ENCODE data around the gene CORO1C.
"Not testable (repeated sequence)": the region's sequence is repeated elsewhere in the genome, so short reads cannot be mapped to it uniquely, and the experiment has no call there.

CORO1C gene

DNA sequence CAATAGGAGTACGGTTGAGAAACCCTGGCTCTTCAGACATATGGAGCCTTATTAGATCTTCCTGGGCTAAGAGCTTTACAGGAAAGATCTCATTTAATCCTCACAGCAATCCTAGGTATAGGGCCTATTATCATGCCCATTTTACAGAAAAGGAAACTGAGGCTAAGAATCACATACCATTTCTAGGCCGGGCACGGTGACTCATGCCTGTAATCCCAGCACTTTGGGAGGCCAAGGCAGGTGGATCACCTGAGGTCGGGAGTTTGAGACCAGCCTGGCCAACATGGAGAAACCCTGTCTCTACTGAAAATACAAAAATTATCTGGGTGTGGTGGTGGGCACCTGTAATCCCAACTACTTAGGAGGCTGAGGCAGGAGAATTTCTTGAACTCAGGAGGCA, 19.7 kb upstream of the CORO1C start:
- not testable (repeated sequence) for H3K36me3 ChIP-seq (ENCODE audit: control insufficient read depth, insufficient read depth, low read length); H3K4me1 ChIP-seq (ENCODE audit: control insufficient read depth, insufficient read depth, low read length); H3K9me3 ChIP-seq (ENCODE audit: control insufficient read depth, low read length); H3K27me3 ChIP-seq (ENCODE audit: control insufficient read depth, insufficient read depth, low read length); H3K9ac ChIP-seq (ENCODE audit: low read length); H3K4me3 ChIP-seq (ENCODE audit: low read length)

DNA sequence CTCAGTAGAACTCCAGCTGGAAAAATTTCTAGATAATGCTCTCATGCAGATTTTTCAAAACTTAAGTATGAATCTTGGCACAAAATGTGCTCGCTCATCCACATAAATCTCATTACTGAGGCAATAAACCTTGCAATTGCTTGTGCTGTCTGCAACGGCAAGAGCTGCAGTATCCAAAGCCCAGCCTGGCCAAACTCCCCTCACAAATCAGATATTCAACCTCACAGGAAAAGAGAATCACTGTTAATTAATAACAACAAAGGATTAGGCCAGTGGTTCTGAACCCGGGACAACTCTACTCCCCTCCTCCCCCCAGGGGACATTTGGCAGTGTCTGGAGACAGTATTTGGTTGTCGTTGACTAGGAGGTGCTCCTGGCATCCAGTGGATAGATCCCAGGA, 19.2 kb upstream of the CORO1C start:
- Histone ChIP-seq H3K9me3 (ENCODE audit: control insufficient read depth, low read length) (no peaks in the 10 kb centered on the region), H3K27me3 (ENCODE audit: control insufficient read depth, insufficient read depth, low read length) (no peaks in the 10 kb centered on the region), H3K4me3 (ENCODE audit: low read length) (no peak overlapping the region), H3K36me3 (ENCODE audit: control insufficient read depth, insufficient read depth, low read length) (no peaks in the 10 kb centered on the region), H3K9ac (ENCODE audit: low read length) (no peak overlapping the region), H3K4me1 (ENCODE audit: control insufficient read depth, insufficient read depth, low read length) (no peaks in the 10 kb centered on the region)

DNA sequence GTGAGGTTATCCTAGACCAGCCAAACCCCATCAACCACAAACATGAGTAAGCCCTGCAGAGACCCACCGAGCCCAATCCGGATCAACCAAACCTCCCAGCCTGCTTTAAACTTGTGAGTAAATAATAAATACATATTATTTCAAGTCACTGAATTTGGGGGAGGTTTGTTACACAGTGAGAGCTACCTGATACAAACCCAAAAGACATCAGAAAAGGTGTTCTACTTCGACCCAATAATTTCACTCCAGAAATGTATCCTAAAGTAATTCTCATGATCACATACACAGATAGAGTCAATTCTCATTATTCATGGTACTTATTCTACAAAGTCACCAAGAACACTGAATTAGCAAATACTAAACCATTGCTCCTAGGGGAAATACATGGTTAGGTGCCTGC, 16.2 kb upstream of the CORO1C start:
- Histone ChIP-seq H3K36me3 (ENCODE audit: control insufficient read depth, insufficient read depth, low read length) (no peaks in the 10 kb centered on the region), H3K4me1 (ENCODE audit: control insufficient read depth, insufficient read depth, low read length) (peaks cover 4% of the 10 kb centered on the region), H3K9ac (ENCODE audit: low read length) (no peak overlapping the region), H3K27me3 (ENCODE audit: control insufficient read depth, insufficient read depth, low read length) (no peaks in the 10 kb centered on the region), H3K4me3 (ENCODE audit: low read length) (no peak overlapping the region), H3K9me3 (ENCODE audit: control insufficient read depth, low read length) (no peaks in the 10 kb centered on the region)

DNA sequence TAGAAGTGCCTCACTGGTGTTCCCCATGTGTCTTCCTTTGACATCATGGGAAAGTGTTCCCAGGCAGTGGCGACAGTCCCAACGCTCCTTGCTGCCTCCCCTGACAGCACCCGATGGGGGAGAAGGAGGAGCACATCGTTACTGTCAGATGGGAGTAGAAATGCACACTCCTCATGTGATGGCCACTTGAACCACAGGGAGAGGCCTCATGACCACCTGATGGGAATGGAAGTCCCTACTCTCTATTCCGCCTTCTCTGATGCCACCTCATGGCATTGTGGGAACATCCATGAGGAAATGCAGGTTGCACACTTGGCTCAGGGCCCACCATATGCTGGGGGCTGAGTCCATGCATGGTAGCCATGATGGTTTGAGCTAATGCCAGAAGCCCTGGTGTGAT, 14.3 kb upstream of the CORO1C start:
- H3K9me3 ChIP-seq (ENCODE audit: control insufficient read depth, low read length): no peaks in the 10 kb centered on the region
- no peak overlapping the region for H3K4me3 ChIP-seq (ENCODE audit: low read length)
- H3K9ac ChIP-seq (ENCODE audit: low read length): no peak overlapping the region
- H3K27me3 ChIP-seq (ENCODE audit: control insufficient read depth, insufficient read depth, low read length): no peaks in the 10 kb centered on the region
- no peaks in the 10 kb centered on the region for H3K36me3 ChIP-seq (ENCODE audit: control insufficient read depth, insufficient read depth, low read length)
- peaks cover 4% of the 10 kb centered on the region for H3K4me1 ChIP-seq (ENCODE audit: control insufficient read depth, insufficient read depth, low read length)

DNA sequence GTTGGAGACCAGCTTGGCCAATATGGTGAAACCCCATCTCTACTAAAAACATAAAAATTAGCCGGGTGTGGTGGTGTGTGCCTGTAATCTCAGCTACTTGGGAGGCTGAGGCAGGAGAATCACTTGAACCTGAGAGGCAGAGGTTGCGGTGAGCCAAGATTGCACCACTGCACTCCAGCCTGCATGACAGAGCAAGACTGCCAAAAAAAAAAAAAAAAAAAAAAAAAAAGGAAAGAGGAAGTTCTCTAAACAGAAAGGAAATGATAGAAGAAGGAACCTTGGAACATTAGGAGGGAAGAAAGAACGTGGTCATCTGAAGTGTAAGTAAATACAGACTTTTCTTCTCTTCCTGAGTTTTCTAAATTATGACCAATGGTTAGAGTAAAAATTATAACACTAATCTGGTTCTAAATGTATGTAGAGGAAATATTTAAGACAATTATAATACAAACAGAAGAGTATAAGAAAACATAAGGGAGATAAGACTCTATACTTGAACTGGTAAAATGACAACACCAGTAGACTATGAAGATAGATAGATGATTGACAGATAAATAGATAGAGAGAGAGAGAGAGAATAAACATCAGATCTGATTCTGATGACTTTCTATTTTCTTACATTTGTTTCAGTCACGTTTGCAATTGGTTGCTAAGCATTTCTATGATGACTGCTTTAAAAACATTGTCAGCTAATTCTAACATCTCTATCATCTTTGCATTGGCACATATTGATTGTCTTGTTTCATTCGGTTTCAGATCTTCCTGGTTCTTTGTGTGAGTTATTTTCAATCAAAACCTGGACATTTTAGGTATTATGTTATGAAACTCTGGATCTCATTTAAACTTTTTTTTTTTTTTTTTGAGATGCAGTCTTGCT, 12.9 kb upstream of the CORO1C start:
- H3K4me1 ChIP-seq (ENCODE audit: control insufficient read depth, insufficient read depth, low read length): peaks cover 4% of the 10 kb centered on the region
- H3K36me3 ChIP-seq (ENCODE audit: control insufficient read depth, insufficient read depth, low read length): no peaks in the 10 kb centered on the region
- H3K27me3 ChIP-seq (ENCODE audit: control insufficient read depth, insufficient read depth, low read length): no peaks in the 10 kb centered on the region
- no peak overlapping the region for H3K9ac ChIP-seq (ENCODE audit: low read length)
- no peak overlapping the region for H3K4me3 ChIP-seq (ENCODE audit: low read length)
- no peaks in the 10 kb centered on the region for H3K9me3 ChIP-seq (ENCODE audit: control insufficient read depth, low read length)

GRCh38 chr12:108738170-108738569, 6.9 kb upstream of the CORO1C start:
- H3K9me3 ChIP-seq (ENCODE audit: control insufficient read depth, low read length): no peaks in the 10 kb centered on the region
- no peaks in the 10 kb centered on the region for H3K36me3 ChIP-seq (ENCODE audit: control insufficient read depth, insufficient read depth, low read length)
- no peak overlapping the region for H3K9ac ChIP-seq (ENCODE audit: low read length)
- H3K4me3 ChIP-seq (ENCODE audit: low read length): no peak overlapping the region
- no peaks in the 10 kb centered on the region for H3K27me3 ChIP-seq (ENCODE audit: control insufficient read depth, insufficient read depth, low read length)
- peaks cover 18% of the 10 kb centered on the region for H3K4me1 ChIP-seq (ENCODE audit: control insufficient read depth, insufficient read depth, low read length)

GRCh38 chr12:108735855-108736254, 4.5 kb upstream of the CORO1C start:
- Histone ChIP-seq H3K27me3 (ENCODE audit: control insufficient read depth, insufficient read depth, low read length) (no peaks in the 10 kb centered on the region), H3K4me3 (ENCODE audit: low read length) (no peak overlapping the region), H3K9ac (ENCODE audit: low read length) (no peak overlapping the region), H3K36me3 (ENCODE audit: control insufficient read depth, insufficient read depth, low read length) (no peaks in the 10 kb centered on the region), H3K9me3 (ENCODE audit: control insufficient read depth, low read length) (no peaks in the 10 kb centered on the region), H3K4me1 (ENCODE audit: control insufficient read depth, insufficient read depth, low read length) (peaks cover 25% of the 10 kb centered on the region)

DNA sequence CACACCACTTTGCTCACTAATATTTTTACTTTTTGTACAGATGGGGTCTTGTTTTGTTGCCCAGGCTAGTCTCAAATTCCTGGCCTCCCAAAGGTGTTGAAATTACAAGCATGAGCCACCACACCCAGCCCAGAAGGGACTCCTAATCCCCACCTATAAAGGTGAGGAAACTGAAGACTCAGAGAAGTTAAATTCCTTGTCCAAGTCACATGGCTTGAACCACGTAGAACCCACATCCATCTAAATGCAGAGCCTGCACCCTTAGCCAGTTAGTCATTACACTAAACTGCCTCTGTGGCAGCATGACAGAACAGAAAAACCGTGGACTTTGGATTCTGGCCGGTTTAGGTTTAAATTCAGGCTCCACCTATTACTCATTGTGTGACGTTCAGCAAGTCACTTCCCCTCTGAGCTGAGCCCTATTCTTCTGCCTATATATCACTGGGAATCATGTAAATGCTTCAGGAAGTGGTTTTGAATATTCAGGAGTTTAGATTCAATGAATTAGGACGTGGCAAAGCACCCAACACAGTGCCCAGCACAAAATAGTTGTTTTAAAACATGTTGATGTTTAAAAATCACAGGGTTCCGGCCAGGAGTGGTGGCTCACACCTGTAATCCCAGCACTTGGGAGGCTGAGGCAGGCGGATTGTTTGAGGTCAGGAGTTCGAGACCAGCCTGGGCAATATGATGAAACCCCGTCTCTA, 3.0 kb upstream of the CORO1C start:
- Histone ChIP-seq H3K4me3 (ENCODE audit: low read length) (peak overlapping the region; percentile 2), H3K9me3 (ENCODE audit: control insufficient read depth, low read length) (no peaks in the 10 kb centered on the region), H3K27me3 (ENCODE audit: control insufficient read depth, insufficient read depth, low read length) (no peaks in the 10 kb centered on the region), H3K4me1 (ENCODE audit: control insufficient read depth, insufficient read depth, low read length) (peaks cover 31% of the 10 kb centered on the region), H3K36me3 (ENCODE audit: control insufficient read depth, insufficient read depth, low read length) (no peaks in the 10 kb centered on the region), H3K9ac (ENCODE audit: low read length) (peak overlapping the region; percentile 45)

GRCh38 chr12:108733230-108733531, 1.9 kb upstream of the CORO1C start:
- not testable (repeated sequence) for H3K36me3 ChIP-seq (ENCODE audit: control insufficient read depth, insufficient read depth, low read length); H3K9me3 ChIP-seq (ENCODE audit: control insufficient read depth, low read length); H3K27me3 ChIP-seq (ENCODE audit: control insufficient read depth, insufficient read depth, low read length); H3K9ac ChIP-seq (ENCODE audit: low read length); H3K4me3 ChIP-seq (ENCODE audit: low read length)
- peaks cover 33% of the 10 kb centered on the region for H3K4me1 ChIP-seq (ENCODE audit: control insufficient read depth, insufficient read depth, low read length)

- Histone ChIP-seq H3K9me3 (ENCODE audit: control insufficient read depth, low read length) (no peaks in the 10 kb centered on the region), H3K4me1 (ENCODE audit: control insufficient read depth, insufficient read depth, low read length) (peaks cover 33% of the 10 kb centered on the region), H3K9ac (ENCODE audit: low read length) (peak overlapping the region; percentile 65), H3K4me3 (ENCODE audit: low read length) (peak overlapping the region; percentile 23), H3K36me3 (ENCODE audit: control insufficient read depth, insufficient read depth, low read length) (no peaks in the 10 kb centered on the region), H3K27me3 (ENCODE audit: control insufficient read depth, insufficient read depth, low read length) (no peaks in the 10 kb centered on the region)
Measured at GRCh38 chr12:108732489-108733229, 1.3 kb upstream of the CORO1C start.

DNA sequence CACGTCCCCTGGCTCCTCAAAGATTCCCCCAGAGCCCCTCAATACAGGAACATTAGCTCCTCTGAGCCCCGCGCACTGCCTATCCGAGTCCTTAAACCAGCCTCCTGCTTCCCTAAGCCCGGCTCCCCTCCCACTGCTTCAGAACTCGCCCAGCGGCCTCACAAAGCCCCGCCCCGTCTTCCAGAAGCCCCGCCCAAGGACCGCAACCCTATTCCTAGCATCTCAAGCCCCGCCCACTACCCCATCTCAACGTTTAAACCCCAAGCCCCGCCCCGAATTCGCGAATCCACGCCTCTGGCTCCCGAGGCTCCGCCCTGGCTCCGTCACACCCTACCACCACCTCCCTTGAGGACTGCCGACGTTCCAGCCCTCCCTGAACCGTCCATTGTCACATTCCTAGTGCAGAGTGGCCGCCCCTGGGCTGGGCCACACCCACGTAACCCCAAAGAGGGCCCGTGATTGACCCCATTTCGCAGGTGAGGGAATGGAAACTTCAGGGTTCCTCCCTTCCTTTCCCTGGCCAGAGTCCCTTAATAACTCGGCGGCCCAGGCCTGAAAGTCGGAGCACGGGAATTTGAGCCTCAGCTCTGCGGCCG, 646 bp upstream of the CORO1C start:
- Histone ChIP-seq H3K9ac (ENCODE audit: low read length) (peak overlapping the region; percentile 65), H3K27me3 (ENCODE audit: control insufficient read depth, insufficient read depth, low read length) (no peaks in the 10 kb centered on the region), H3K4me1 (ENCODE audit: control insufficient read depth, insufficient read depth, low read length) (peaks cover 33% of the 10 kb centered on the region), H3K9me3 (ENCODE audit: control insufficient read depth, low read length) (no peaks in the 10 kb centered on the region), H3K4me3 (ENCODE audit: low read length) (peak overlapping the region; percentile 23), H3K36me3 (ENCODE audit: control insufficient read depth, insufficient read depth, low read length) (no peaks in the 10 kb centered on the region)

All from mucosa of stomach (tissue), 1 donor.